ENCODE measurements around the gene PTPRD.

- TF ChIP-seq CTCF (IDR thresholded peaks at IDR 0.05 in 2 of 3, conservative IDR thresholded peaks at IDR 0.05 in 1 of 3; ENCODE audit: borderline replicate concordance in 1 of 3, insufficient read depth in 1 of 3, low read depth in 2 of 3, low read length in 2 of 3) (no peak), JUND (IDR thresholded peaks at IDR 0.05) (no peak), POLR2A (IDR thresholded peaks at IDR 0.05; ENCODE audit: borderline replicate concordance, extremely low read depth, insufficient read depth, insufficient read length) (no peak), ELF1 (IDR thresholded peaks at IDR 0.05; ENCODE audit: borderline replicate concordance, low read depth) (no peak), EZH2 (IDR thresholded peaks at IDR 0.05) (no peak), CBX3 (IDR thresholded peaks at IDR 0.05; ENCODE audit: low read depth) (no peak)
- TF ChIP-seq, protein P1, sequence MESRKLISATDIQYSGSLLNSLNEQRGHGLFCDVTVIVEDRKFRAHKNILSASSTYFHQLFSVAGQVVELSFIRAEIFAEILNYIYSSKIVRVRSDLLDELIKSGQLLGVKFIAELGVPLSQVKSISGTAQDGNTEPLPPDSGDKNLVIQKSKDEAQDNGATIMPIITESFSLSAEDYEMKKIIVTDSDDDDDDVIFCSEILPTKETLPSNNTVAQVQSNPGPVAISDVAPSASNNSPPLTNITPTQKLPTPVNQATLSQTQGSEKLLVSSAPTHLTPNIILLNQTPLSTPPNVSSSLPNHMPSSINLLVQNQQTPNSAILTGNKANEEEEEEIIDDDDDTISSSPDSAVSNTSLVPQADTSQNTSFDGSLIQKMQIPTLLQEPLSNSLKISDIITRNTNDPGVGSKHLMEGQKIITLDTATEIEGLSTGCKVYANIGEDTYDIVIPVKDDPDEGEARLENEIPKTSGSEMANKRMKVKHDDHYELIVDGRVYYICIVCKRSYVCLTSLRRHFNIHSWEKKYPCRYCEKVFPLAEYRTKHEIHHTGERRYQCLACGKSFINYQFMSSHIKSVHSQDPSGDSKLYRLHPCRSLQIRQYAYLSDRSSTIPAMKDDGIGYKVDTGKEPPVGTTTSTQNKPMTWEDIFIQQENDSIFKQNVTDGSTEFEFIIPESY (IDR thresholded peaks at IDR 0.05; ENCODE audit: extremely low read depth, insufficient replicate concordance, low read length) = no peak
- TF ChIP-seq, protein P2, sequence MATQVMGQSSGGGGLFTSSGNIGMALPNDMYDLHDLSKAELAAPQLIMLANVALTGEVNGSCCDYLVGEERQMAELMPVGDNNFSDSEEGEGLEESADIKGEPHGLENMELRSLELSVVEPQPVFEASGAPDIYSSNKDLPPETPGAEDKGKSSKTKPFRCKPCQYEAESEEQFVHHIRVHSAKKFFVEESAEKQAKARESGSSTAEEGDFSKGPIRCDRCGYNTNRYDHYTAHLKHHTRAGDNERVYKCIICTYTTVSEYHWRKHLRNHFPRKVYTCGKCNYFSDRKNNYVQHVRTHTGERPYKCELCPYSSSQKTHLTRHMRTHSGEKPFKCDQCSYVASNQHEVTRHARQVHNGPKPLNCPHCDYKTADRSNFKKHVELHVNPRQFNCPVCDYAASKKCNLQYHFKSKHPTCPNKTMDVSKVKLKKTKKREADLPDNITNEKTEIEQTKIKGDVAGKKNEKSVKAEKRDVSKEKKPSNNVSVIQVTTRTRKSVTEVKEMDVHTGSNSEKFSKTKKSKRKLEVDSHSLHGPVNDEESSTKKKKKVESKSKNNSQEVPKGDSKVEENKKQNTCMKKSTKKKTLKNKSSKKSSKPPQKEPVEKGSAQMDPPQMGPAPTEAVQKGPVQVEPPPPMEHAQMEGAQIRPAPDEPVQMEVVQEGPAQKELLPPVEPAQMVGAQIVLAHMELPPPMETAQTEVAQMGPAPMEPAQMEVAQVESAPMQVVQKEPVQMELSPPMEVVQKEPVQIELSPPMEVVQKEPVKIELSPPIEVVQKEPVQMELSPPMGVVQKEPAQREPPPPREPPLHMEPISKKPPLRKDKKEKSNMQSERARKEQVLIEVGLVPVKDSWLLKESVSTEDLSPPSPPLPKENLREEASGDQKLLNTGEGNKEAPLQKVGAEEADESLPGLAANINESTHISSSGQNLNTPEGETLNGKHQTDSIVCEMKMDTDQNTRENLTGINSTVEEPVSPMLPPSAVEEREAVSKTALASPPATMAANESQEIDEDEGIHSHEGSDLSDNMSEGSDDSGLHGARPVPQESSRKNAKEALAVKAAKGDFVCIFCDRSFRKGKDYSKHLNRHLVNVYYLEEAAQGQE (IDR thresholded peaks at IDR 0.05; ENCODE audit: low read depth) = no peak
Observed at GRCh38 chr9:8751406-8751930, 1861.3 kb downstream of the PTPRD start.
